ENCODE data around the gene DLG5. TPM values are rescaled to one million over a fixed set of nuclear protein-coding genes. Genes with fewer than 3 reads are reported as not detected.

Gene DLG5
- total RNA-seq, 3 donors from 2014 or later = 43.0 to 192 (median 138) TPM

- no peak overlapping the region for H3K27ac ChIP-seq
- no peak for TF ChIP-seq POLR2AphosphoS5 (IDR thresholded peaks at IDR 0.05)
- no peak for TF ChIP-seq CTCF (IDR thresholded peaks at IDR 0.05)
- no peak for TF ChIP-seq POLR2A (IDR thresholded peaks at IDR 0.05)
- H3K36me3 ChIP-seq = peaks cover 9% of the 10 kb centered on the region
Measured at GRCh38 chr10:77823811-77824542, 102.6 kb downstream of the DLG5 start.

DNA sequence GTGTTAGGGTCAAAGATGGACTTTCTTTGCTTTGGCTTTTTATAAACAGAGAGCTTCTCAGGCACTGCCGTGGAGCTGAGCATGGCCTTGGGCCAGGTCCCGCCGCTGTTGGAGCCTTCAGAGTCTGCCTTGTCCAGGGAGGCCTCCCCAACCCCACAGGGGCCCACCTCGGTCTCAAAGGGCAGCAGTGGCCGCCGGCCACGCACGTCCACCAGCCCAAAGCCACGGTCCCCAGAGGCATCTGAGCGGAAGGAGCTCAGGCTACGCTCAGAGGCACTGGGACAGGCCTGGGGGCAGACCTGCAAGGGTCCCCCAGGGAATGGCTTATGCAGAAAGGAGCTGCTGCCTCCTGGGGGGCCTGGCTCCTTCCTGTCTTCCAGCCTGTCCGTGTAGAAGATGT, 105.0 kb downstream of the DLG5 start:
- no peak for DNase-seq (ENCODE audit: low spot score in 2 of 2)
- H3K36me3 ChIP-seq = peaks cover 13% of the 10 kb centered on the region
- no peak overlapping the region for H3K27ac ChIP-seq
- H3K27me3 ChIP-seq = no peaks in the 10 kb centered on the region
- no peak overlapping the region for H3K4me3 ChIP-seq
- H3K4me1 ChIP-seq = no peaks in the 10 kb centered on the region
- intact Hi-C loops (cut with DNase I; ENCODE audit: low total_unique reads) = no loop called here
- no peaks in the 10 kb centered on the region for H3K9me3 ChIP-seq
- TF ChIP-seq POLR2AphosphoS5 (IDR thresholded peaks at IDR 0.05) (no peak), POLR2A (IDR thresholded peaks at IDR 0.05) (no peak), CTCF (IDR thresholded peaks at IDR 0.05) (no peak)

More at GRCh38 chr10:77823811-77824542, 102.6 kb downstream of the DLG5 start:
- Histone ChIP-seq H3K27me3 (no peaks in the 10 kb centered on the region), H3K9me3 (no peaks in the 10 kb centered on the region), H3K4me1 (no peaks in the 10 kb centered on the region), H3K4me3 (no peak overlapping the region)
- no peak for DNase-seq (ENCODE audit: low spot score in 2 of 2)
- intact Hi-C loops (cut with DNase I; ENCODE audit: low total_unique reads) = no loop called here

GRCh38 chr10:77821036-77821435, 105.5 kb downstream of the DLG5 start:
- no peak overlapping the region for H3K4me3 ChIP-seq
- intact Hi-C loops (cut with DNase I; ENCODE audit: low total_unique reads) = no loop called here
- H3K27ac ChIP-seq = no peak overlapping the region
- H3K36me3 ChIP-seq = peaks cover 16% of the 10 kb centered on the region
- no peaks in the 10 kb centered on the region for H3K4me1 ChIP-seq
- no peaks in the 10 kb centered on the region for H3K27me3 ChIP-seq
- H3K9me3 ChIP-seq = no peaks in the 10 kb centered on the region
- DNase-seq (ENCODE audit: low spot score in 2 of 2) = no peak
- TF ChIP-seq CTCF (IDR thresholded peaks at IDR 0.05) = no peak
- no peak for TF ChIP-seq POLR2A (IDR thresholded peaks at IDR 0.05)
- no peak for TF ChIP-seq POLR2AphosphoS5 (IDR thresholded peaks at IDR 0.05)

GRCh38 chr10:77820349-77820748, 106.2 kb downstream of the DLG5 start:
- Histone ChIP-seq H3K4me1 (no peaks in the 10 kb centered on the region), H3K4me3 (no peak overlapping the region), H3K36me3 (peaks cover 17% of the 10 kb centered on the region), H3K27me3 (no peaks in the 10 kb centered on the region), H3K27ac (peak overlapping the region in 1 of 2 donors; percentile 19), H3K9me3 (no peaks in the 10 kb centered on the region)
- intact Hi-C loops (cut with DNase I; ENCODE audit: low total_unique reads) = no loop called here
- DNase-seq (ENCODE audit: low spot score in 2 of 2) = no peak
- TF ChIP-seq POLR2AphosphoS5 (IDR thresholded peaks at IDR 0.05) = peak in 1 of 3 donors; percentile 16
- no peak for TF ChIP-seq CTCF (IDR thresholded peaks at IDR 0.05)
- TF ChIP-seq POLR2A (IDR thresholded peaks at IDR 0.05) = no peak

DNA sequence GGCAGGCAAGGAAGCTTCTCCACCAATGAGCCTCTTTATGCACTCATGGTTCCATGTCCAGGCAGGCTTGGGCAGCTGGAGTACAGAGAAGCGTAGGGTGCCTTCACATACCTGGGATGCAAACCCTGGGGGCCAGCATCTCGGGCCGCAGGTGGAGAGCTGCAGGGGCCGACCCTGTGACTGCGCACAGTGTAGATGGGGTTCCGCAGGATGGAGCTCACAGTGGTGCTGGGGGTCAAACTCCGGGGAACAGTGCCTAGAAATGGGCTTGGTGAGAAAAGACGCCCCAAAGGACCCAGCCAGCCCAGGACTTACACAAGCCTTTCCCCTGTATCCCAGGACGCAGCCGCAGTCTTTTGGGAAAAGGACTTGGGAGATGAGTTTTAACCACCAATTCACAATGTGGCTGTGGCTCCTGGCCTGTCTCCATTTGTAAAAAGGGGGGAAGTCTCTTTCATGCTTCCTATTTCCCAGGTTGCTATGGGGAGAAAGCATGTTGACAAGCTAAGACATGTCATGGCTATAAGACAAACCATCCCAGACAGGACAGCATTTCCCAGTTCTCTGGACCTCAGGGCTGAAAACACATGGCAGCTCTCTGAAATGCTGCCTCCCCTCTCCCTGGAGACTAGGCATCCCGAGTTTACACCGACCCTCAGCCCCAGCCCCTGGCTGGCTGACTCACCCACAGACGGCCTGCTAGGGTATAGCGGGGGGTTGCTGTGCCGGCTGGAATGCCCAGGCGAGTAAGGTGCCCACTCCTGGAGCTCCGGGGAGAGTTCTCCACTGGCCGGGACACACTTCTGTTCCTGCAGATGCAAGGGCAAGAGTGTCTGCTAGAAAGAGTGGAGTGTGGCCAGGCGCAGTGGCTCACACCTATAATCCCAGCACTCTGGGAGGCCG, 107.1 kb downstream of the DLG5 start:
- no peaks in the 10 kb centered on the region for H3K9me3 ChIP-seq
- H3K27ac ChIP-seq = peak overlapping the region; percentile 18 to 78
- TF ChIP-seq POLR2AphosphoS5 (IDR thresholded peaks at IDR 0.05) (no peak), CTCF (IDR thresholded peaks at IDR 0.05) (no peak), POLR2A (IDR thresholded peaks at IDR 0.05) (no peak)
- peak in 1 of 2 donors; percentile 33 for DNase-seq (ENCODE audit: low spot score in 2 of 2)
- intact Hi-C loops (cut with DNase I; ENCODE audit: low total_unique reads) = no loop called here
- no peaks in the 10 kb centered on the region for H3K27me3 ChIP-seq
- no peak overlapping the region for H3K4me3 ChIP-seq
- no peaks in the 10 kb centered on the region for H3K4me1 ChIP-seq
- peaks cover 25% of the 10 kb centered on the region for H3K36me3 ChIP-seq
